Neuron (in vitro differentiated cells): ENCODE results near the gene OR8B12.
"Not testable (repeated sequence)": the region's sequence is repeated elsewhere in the genome, so short reads cannot be mapped to it uniquely, and the experiment has no call there.

Source experiments
- H2AFZ ChIP-seq: one replicate; pipeline ENCODE4 v1.6.1; 2013; ENCODE audit warnings: low read depth, mild to moderate bottlenecking, inconsistent platforms, low read length, moderate library complexity
- H3K27me3 ChIP-seq: one replicate; pipeline ENCODE4 v1.6.1; 2013; ENCODE audit warnings: low read length; ENCODE audit not compliant: insufficient read depth
- H3K36me3 ChIP-seq: one replicate; pipeline ENCODE4 v1.6.1; 2013; ENCODE audit warnings: low read length; ENCODE audit not compliant: insufficient read depth
- H3K4me1 ChIP-seq: one replicate; pipeline ENCODE4 v1.6.1; 2013; ENCODE audit warnings: low read length; ENCODE audit not compliant: insufficient read depth
- H3K4me3 ChIP-seq: 2 replicates; pipeline ENCODE4 v1.5.1; 2013; ENCODE audit warnings: mild to moderate bottlenecking, low read length, moderate library complexity
- H3K9me3 ChIP-seq: one replicate; pipeline ENCODE4 v1.6.1; 2013; ENCODE audit warnings: low read length

Gene OR8B12

DNA sequence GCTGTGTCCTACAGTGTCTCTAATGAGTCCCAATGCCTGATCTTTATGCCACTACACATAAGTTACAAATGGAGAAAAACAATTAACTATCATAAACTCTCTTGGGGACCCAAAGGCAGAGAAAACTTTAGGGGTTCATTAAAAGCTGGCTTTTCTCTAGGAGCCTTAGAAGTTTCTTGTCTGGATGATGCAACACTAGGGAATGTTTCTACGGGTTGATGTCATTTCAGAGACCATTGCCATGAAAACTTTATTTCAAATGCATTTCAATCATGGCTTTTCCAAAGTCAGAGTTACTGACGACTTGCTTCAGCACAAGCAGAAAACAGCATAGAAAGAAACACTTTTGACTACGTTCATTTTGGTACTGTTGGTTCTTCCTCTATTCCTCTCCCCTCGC is 8.5 kb upstream of the OR8B12 start:
- Histone ChIP-seq H2AFZ (no peak overlapping the region), H3K27me3 (no peaks in the 10 kb centered on the region), H3K4me3 (no peak overlapping the region), H3K36me3 (no peaks in the 10 kb centered on the region), H3K4me1 (no peaks in the 10 kb centered on the region), H3K9me3 (no peaks in the 10 kb centered on the region)

DNA sequence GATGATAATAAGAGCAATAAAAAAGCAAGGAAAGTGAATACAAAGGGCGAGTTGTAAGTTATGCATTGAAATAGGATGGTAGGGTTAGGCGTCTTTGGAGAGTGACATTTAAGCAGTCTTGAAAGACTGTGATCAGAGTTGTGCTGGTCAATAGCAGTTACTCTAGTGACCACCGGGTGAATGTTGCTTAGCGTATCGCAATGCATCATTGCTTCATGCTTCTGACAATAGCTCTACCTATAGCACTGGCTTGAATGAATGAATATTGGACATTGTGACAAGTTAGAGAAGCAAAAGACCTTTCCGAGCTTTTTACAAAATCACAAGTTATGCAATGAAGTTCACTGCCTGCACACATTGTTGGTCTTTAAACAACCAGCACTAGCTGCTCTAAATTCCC is 7.7 kb upstream of the OR8B12 start:
- Histone ChIP-seq H2AFZ (no peak overlapping the region), H3K9me3 (no peaks in the 10 kb centered on the region), H3K27me3 (no peaks in the 10 kb centered on the region), H3K4me3 (no peak overlapping the region), H3K36me3 (no peaks in the 10 kb centered on the region), H3K4me1 (no peaks in the 10 kb centered on the region)

DNA sequence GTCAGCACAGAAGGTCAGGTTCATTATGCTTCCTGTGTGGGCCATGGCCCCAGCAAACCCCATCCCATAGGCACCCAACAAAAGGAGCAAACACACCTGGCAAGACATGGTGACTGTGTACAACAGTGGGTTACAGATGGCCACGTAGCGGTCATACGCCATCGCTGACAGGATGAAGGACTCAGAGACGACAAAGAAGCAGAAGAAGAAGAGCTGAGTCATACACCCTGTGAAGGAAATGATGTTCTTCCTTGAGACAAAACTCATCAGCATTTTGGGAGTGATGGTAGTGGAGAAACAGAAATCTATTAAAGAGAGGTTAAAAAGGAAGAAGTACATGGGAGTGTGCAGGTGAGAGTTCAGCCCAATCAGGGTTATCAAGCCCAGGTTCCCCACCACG is 309 bp downstream of the OR8B12 start:
- H3K36me3 ChIP-seq = no peaks in the 10 kb centered on the region

GRCh38 chr11:124541204-124541603 is 2.2 kb downstream of the OR8B12 start:
- H3K9me3 ChIP-seq = no peaks in the 10 kb centered on the region
- H2AFZ ChIP-seq = no peak overlapping the region
- H3K27me3 ChIP-seq = peaks cover 3% of the 10 kb centered on the region
- no peak overlapping the region for H3K4me3 ChIP-seq
- peaks cover 6% of the 10 kb centered on the region for H3K4me1 ChIP-seq
- H3K36me3 ChIP-seq = no peaks in the 10 kb centered on the region

More for the DNA sequence above, 309 bp downstream of the OR8B12 start:
- H3K4me1 ChIP-seq = peaks cover 6% of the 10 kb centered on the region
- no peak overlapping the region for H2AFZ ChIP-seq
- no peaks in the 10 kb centered on the region for H3K9me3 ChIP-seq
- no peak overlapping the region for H3K4me3 ChIP-seq
- H3K27me3 ChIP-seq = peaks cover 3% of the 10 kb centered on the region

- no peak overlapping the region for H2AFZ ChIP-seq
- H3K36me3 ChIP-seq = no peaks in the 10 kb centered on the region
- no peak overlapping the region for H3K4me3 ChIP-seq
- H3K9me3 ChIP-seq = no peaks in the 10 kb centered on the region
- H3K4me1 ChIP-seq = peaks cover 4% of the 10 kb centered on the region
- no peaks in the 10 kb centered on the region for H3K27me3 ChIP-seq
Measured at GRCh38 chr11:124538019-124538418, 5.4 kb downstream of the OR8B12 start.

GRCh38 chr11:124536520-124536919 is 6.9 kb downstream of the OR8B12 start:
- no peak overlapping the region for H3K4me3 ChIP-seq
- no peak overlapping the region for H2AFZ ChIP-seq
- H3K9me3 ChIP-seq = no peaks in the 10 kb centered on the region
- no peaks in the 10 kb centered on the region for H3K4me1 ChIP-seq
- no peaks in the 10 kb centered on the region for H3K36me3 ChIP-seq
- no peaks in the 10 kb centered on the region for H3K27me3 ChIP-seq

GRCh38 chr11:124535552-124536232 is 7.8 kb downstream of the OR8B12 start:
- H3K27me3 ChIP-seq = no peaks in the 10 kb centered on the region
- no peak overlapping the region for H3K4me3 ChIP-seq
- no peaks in the 10 kb centered on the region for H3K36me3 ChIP-seq
- no peak overlapping the region for H2AFZ ChIP-seq
- no peaks in the 10 kb centered on the region for H3K9me3 ChIP-seq
- H3K4me1 ChIP-seq = no peaks in the 10 kb centered on the region

DNA sequence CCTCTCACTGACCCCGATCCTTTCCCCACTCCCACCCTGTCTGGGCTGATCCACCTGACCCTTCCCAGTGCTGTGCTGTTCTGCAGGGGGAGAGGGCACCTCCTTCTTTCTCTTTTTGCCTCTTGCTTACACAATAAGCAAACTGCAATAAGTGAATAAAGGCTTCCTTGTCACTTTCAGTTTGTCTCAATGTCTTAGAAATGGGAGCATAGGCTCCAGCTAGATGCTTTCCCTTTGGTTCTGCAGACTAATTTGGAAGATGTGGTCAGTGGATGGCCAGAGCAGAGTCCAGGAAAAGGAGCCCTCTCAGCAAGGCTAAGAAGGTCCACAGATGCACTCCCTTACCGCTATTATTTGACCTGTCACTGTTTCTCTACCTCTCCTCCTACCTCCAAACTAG is 9.4 kb downstream of the OR8B12 start:
- H3K4me1 ChIP-seq = no peaks in the 10 kb centered on the region
- H2AFZ ChIP-seq = no peak overlapping the region
- H3K9me3 ChIP-seq = no peaks in the 10 kb centered on the region
- H3K36me3 ChIP-seq = no peaks in the 10 kb centered on the region
- no peak overlapping the region for H3K4me3 ChIP-seq
- no peaks in the 10 kb centered on the region for H3K27me3 ChIP-seq

GRCh38 chr11:124533626-124534025 is 9.8 kb downstream of the OR8B12 start:
- no peak overlapping the region for H3K4me3 ChIP-seq
- H2AFZ ChIP-seq = no peak overlapping the region
- H3K27me3 ChIP-seq = no peaks in the 10 kb centered on the region
- H3K36me3 ChIP-seq = no peaks in the 10 kb centered on the region
- no peaks in the 10 kb centered on the region for H3K9me3 ChIP-seq
- H3K4me1 ChIP-seq = no peaks in the 10 kb centered on the region

- H2AFZ ChIP-seq = no peak overlapping the region
- no peaks in the 10 kb centered on the region for H3K36me3 ChIP-seq
- no peaks in the 10 kb centered on the region for H3K9me3 ChIP-seq
- H3K4me1 ChIP-seq = no peaks in the 10 kb centered on the region
- peaks cover 3% of the 10 kb centered on the region for H3K27me3 ChIP-seq
- no peak overlapping the region for H3K4me3 ChIP-seq
Measured at GRCh38 chr11:124520550-124520854, 23.0 kb downstream of the OR8B12 start.

DNA sequence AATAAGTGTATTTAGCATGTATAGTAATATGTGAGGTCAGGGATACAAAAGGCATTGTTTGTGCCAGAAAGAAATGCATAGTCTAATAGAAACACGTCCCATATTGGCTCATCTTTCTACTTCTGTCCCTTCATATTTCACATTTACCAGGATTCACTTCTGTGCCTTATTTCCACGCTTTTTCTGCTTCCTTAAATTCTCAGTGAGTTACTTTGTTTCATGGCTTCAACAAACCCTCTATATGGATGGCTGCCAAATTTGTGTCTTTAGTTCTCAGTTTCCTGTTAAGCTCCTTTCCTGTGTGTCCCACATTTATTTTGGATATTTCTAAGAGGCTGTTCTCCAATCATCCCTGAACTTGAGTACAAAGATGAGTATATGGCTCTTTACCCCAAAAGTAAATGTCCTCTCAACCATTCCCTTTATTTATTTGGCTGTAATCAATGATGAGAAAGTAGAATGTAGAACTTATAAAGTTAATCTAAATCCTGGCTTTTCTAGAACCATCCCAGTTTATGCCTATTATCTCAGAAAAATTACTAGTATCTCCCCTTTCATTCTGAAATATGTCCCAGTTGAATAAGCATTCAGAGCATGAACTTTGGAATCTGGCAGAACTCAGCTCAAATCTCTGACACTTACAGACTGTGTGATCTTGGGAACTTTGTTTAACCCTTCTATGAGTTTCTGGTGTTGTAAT is 23.5 kb downstream of the OR8B12 start:
- H3K4me3 ChIP-seq = no peak overlapping the region
- no peaks in the 10 kb centered on the region for H3K9me3 ChIP-seq
- no peaks in the 10 kb centered on the region for H3K36me3 ChIP-seq
- H3K4me1 ChIP-seq = no peaks in the 10 kb centered on the region
- peaks cover 3% of the 10 kb centered on the region for H3K27me3 ChIP-seq
- no peak overlapping the region for H2AFZ ChIP-seq

- no peak overlapping the region for H2AFZ ChIP-seq
- H3K27me3 ChIP-seq = peaks cover 3% of the 10 kb centered on the region
- no peaks in the 10 kb centered on the region for H3K4me1 ChIP-seq
- H3K36me3 ChIP-seq = no peaks in the 10 kb centered on the region
- no peak overlapping the region for H3K4me3 ChIP-seq
- no peaks in the 10 kb centered on the region for H3K9me3 ChIP-seq
Measured at GRCh38 chr11:124518989-124519451, 24.4 kb downstream of the OR8B12 start.

- Histone ChIP-seq H3K9me3 (no peaks in the 10 kb centered on the region), H3K36me3 (no peaks in the 10 kb centered on the region), H3K4me1 (no peaks in the 10 kb centered on the region)
Measured at GRCh38 chr11:124517314-124517713, 26.1 kb downstream of the OR8B12 start.

DNA sequence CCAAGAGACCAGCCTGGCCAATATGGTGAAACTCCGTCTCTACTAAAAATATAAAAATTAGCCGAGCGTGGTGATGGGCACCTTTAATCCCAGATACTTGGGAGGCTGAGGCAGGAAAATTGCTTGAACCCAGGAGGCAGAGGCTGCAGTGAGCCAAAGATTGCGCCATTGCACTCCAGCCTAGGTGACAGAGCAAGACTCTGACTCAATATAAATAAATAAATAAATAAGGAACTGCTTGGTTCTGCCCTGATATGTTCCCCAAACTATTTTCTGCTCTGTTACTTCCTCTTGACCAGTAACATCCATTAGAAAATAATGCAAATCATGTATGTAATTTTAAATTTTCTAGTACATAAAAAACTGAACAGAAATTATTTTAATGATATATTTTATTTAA is 28.8 kb downstream of the OR8B12 start:
- H3K4me1 ChIP-seq, H3K36me3 ChIP-seq, H3K9me3 ChIP-seq, H3K27me3 ChIP-seq, H2AFZ ChIP-seq, H3K4me3 ChIP-seq: not testable (repeated sequence)

More at GRCh38 chr11:124517314-124517713, 26.1 kb downstream of the OR8B12 start:
- H3K4me3 ChIP-seq = no peak overlapping the region
- H2AFZ ChIP-seq = no peak overlapping the region
- H3K27me3 ChIP-seq = peaks cover 3% of the 10 kb centered on the region
